Endothelial cell (in vitro differentiated cells): ENCODE measurements around the gene GNAI3. TPM values are rescaled to one million over a fixed set of nuclear protein-coding genes. Genes with fewer than 3 reads are reported as not detected.

Experiments
- DNase-seq: peaks from one replicate; pipeline ENCODE4 v3.0.0; 2021; ENCODE audit warnings: low spot score
- H3K27ac Mint-ChIP-seq: one replicate; pipeline ENCODE4 v1.8.0; 2021; ENCODE audit warnings: mixed read lengths, inconsistent platforms; ENCODE audit not compliant: unreplicated experiment
- H3K27me3 Mint-ChIP-seq: one replicate; pipeline ENCODE4 v1.8.0; 2021; ENCODE audit warnings: mild to moderate bottlenecking, moderate library complexity, mixed read lengths, inconsistent platforms; ENCODE audit not compliant: unreplicated experiment
- H3K36me3 Mint-ChIP-seq: one replicate; pipeline ENCODE4 v1.8.0; 2021; ENCODE audit warnings: mild to moderate bottlenecking, low read depth, mixed read lengths, inconsistent platforms; ENCODE audit not compliant: unreplicated experiment
- H3K4me1 Mint-ChIP-seq: one replicate; pipeline ENCODE4 v1.8.0; 2021; ENCODE audit warnings: mild to moderate bottlenecking, mixed read lengths, inconsistent platforms; ENCODE audit not compliant: unreplicated experiment
- H3K4me3 Mint-ChIP-seq: one replicate; pipeline ENCODE4 v1.8.0; 2021; ENCODE audit warnings: mild to moderate bottlenecking, mixed read lengths, inconsistent platforms; ENCODE audit not compliant: unreplicated experiment
- H3K9me3 Mint-ChIP-seq: one replicate; pipeline ENCODE4 v1.8.0; 2021; ENCODE audit warnings: mixed read lengths, inconsistent platforms; ENCODE audit not compliant: unreplicated experiment
- CTCF ChIP-seq: fragments of 200-600 bp; sonication (generic); IDR thresholded peaks from one replicate; pipeline ENCODE4 v1.5.0; 2021; ENCODE audit warnings: antibody characterized with exemption; ENCODE audit not compliant: unreplicated experiment
- total RNA-seq: library from RNA; stranded (reverse); fragmentation: NEBNext Ultra II Directional; extraction: Animal tissue kit (Norgen Biotek cat#: 25700); gene quantifications from one replicate; pipeline ENCODE4 v1.2.1, GENCODE V29; 2021; ENCODE audit not compliant: unreplicated experiment

GNAI3 gene
- total RNA-seq, 1 donor from 2014 or later, result 17.7 TPM

GRCh38 chr1:109603229-109603628 lies 54.8 kb downstream of the GNAI3 start:
- DNase-seq, result no peak
- no peaks in the 10 kb centered on the region for H3K4me1 Mint-ChIP-seq
- H3K4me3 Mint-ChIP-seq, result no peak overlapping the region
- peaks cover 5% of the 10 kb centered on the region for H3K27me3 Mint-ChIP-seq
- TF ChIP-seq CTCF, result no peak
- no peaks in the 10 kb centered on the region for H3K9me3 Mint-ChIP-seq
- peaks cover 12% of the 10 kb centered on the region for H3K36me3 Mint-ChIP-seq
- H3K27ac Mint-ChIP-seq, result no peak overlapping the region

- Mint-ChIP-seq H3K4me1 (peaks cover 3% of the 10 kb centered on the region), H3K9me3 (no peaks in the 10 kb centered on the region), H3K27me3 (peaks cover 5% of the 10 kb centered on the region), H3K36me3 (peaks cover 3% of the 10 kb centered on the region), H3K4me3 (no peak overlapping the region), H3K27ac (no peak overlapping the region)
- DNase-seq, result no peak
- TF ChIP-seq CTCF, result no peak
These were observed 57.0 kb downstream of the GNAI3 start for GRCh38 chr1:109605381-109605780.

GRCh38 chr1:109609881-109610280 lies 61.5 kb downstream of the GNAI3 start:
- Mint-ChIP-seq H3K36me3 (peaks cover 7% of the 10 kb centered on the region), H3K4me1 (peaks cover 29% of the 10 kb centered on the region), H3K27ac (no peak overlapping the region), H3K4me3 (no peak overlapping the region), H3K27me3 (peaks cover 5% of the 10 kb centered on the region), H3K9me3 (no peaks in the 10 kb centered on the region)
- no peak for TF ChIP-seq CTCF
- no peak for DNase-seq

GRCh38 chr1:109610609-109611307 lies 62.3 kb downstream of the GNAI3 start:
- no peak for TF ChIP-seq CTCF
- no peak overlapping the region for H3K4me3 Mint-ChIP-seq
- DNase-seq, result no peak
- H3K27ac Mint-ChIP-seq, result no peak overlapping the region
- peaks cover under 1% of the 10 kb centered on the region for H3K27me3 Mint-ChIP-seq
- peaks cover 32% of the 10 kb centered on the region for H3K4me1 Mint-ChIP-seq
- peaks cover 7% of the 10 kb centered on the region for H3K36me3 Mint-ChIP-seq
- no peaks in the 10 kb centered on the region for H3K9me3 Mint-ChIP-seq

GRCh38 chr1:109611308-109611990 lies 63.0 kb downstream of the GNAI3 start:
- H3K27me3 Mint-ChIP-seq, result peaks cover 3% of the 10 kb centered on the region
- H3K4me1 Mint-ChIP-seq, result peaks cover 39% of the 10 kb centered on the region
- no peak overlapping the region for H3K4me3 Mint-ChIP-seq
- H3K36me3 Mint-ChIP-seq, result peaks cover 7% of the 10 kb centered on the region
- DNase-seq, result no peak
- H3K9me3 Mint-ChIP-seq, result no peaks in the 10 kb centered on the region
- H3K27ac Mint-ChIP-seq, result no peak overlapping the region
- no peak for TF ChIP-seq CTCF
